B cell (primary cell): ENCODE measurements around the gene KCTD10. TPM values are rescaled to one million over a fixed set of nuclear protein-coding genes. Genes with fewer than 3 reads are reported as not detected.

Experiments
- ATAC-seq: fragments of 200-7000 bp; cut with Tn5 transposase; one replicate; pipeline ENCODE4 v1.10.0; 2021; ENCODE audit warnings: low read depth, mild to moderate bottlenecking, moderate number of reproducible peaks, moderate library complexity
- CTCF ChIA-PET: fragments of 350-600 bp; sonication (Branson Sonifier 250); formaldehyde crosslinking; loops from one replicate; lab custom pipeline; 2021; ENCODE audit warnings: antibody characterized with exemption, inconsistent platforms; lab: Charles Lee
- POLR2A ChIA-PET: fragments of 350-600 bp; sonication (Branson Sonifier 250); formaldehyde crosslinking; loops from one replicate; lab custom pipeline; 2021; ENCODE audit warnings: antibody characterized with exemption; lab: Charles Lee
- DNase-seq: peaks from one replicate; pipeline ENCODE4 v3.0.0; 2013
- H2AFZ ChIP-seq: 2 replicates; pipeline ENCODE4 v1.6.1; 2012; ENCODE audit warnings: mild to moderate bottlenecking, low read depth, low read length; ENCODE audit not compliant: insufficient read depth, poor library complexity, severe bottlenecking
- H3K27ac ChIP-seq, 2 donors: 1 replicate in 1 of 2; 2 replicates in 1 of 2; pipeline ENCODE4 v1.5.1; 2012 to 2013; ENCODE audit warnings: low read length in 2 of 2, mild to moderate bottlenecking in 2 of 2, moderate library complexity in 1 of 2
- H3K27me3 ChIP-seq, 4 experiments: fragments of 200-600 bp in 1 of 4; sonication (generic) in 1 of 4; replicated peaks in 1 of 4; 1 replicate in 2 of 4; 2 replicates in 2 of 4; pipeline versions ENCODE4 v1.6.1 to v1.7.0; 2013 to 2016; ENCODE audit warnings: low read length in 3 of 4, mild to moderate bottlenecking in 2 of 4, mixed read lengths in 1 of 4, moderate library complexity in 1 of 4; ENCODE audit not compliant: insufficient read depth in 4 of 4, control insufficient read depth in 3 of 4; ENCODE audit errors: control extremely low read depth in 1 of 4
- H3K36me3 ChIP-seq, 2 experiments: replicated peaks in 1 of 2; 1 replicate in 1 of 2; 2 replicates in 1 of 2; pipeline versions ENCODE4 v1.6.1 to v1.7.1; 2013; ENCODE audit warnings: low read length in 1 of 2; ENCODE audit not compliant: insufficient read depth in 2 of 2, control insufficient read depth in 1 of 2; ENCODE audit errors: control extremely low read depth in 1 of 2, extremely low read depth in 1 of 2
- H3K4me1 ChIP-seq, 2 donors: fragments of 200-600 bp in 1 of 2; sonication (generic) in 1 of 2; 1 replicate in 1 of 2; 2 replicates in 1 of 2; pipeline versions ENCODE4 v1.5.1 to v1.6.1; 2013 to 2017; ENCODE audit warnings: low read length in 2 of 2; ENCODE audit not compliant: control insufficient read depth in 2 of 2, insufficient read depth in 2 of 2
- H3K4me2 ChIP-seq: replicated peaks from 2 replicates; pipeline ENCODE3; 2012; ENCODE audit warnings: mild to moderate bottlenecking, low read depth, low read length; ENCODE audit not compliant: poor library complexity, severe bottlenecking
- H3K4me3 ChIP-seq, 5 experiments: fragments of 200-600 bp in 1 of 5; sonication (generic) in 1 of 5; 1 replicate in 3 of 5; 2 replicates in 2 of 5; pipeline versions ENCODE4 v1.5.1 to v1.7.0; 2011 to 2016; ENCODE audit warnings: low read length in 4 of 5, mild to moderate bottlenecking in 4 of 5, low read depth in 2 of 5, control low read depth in 1 of 5, moderate library complexity in 1 of 5; ENCODE audit not compliant: insufficient read depth in 1 of 5; ENCODE audit errors: control extremely low read depth in 1 of 5, extremely low read depth in 1 of 5
- H3K79me2 ChIP-seq: fragments of 200-600 bp; sonication (generic); one replicate; pipeline ENCODE4 v1.6.0; 2016; ENCODE audit warnings: low read length; ENCODE audit not compliant: control insufficient read depth, insufficient read depth
- H3K9ac ChIP-seq: fragments of 200-600 bp; sonication (generic); 2 replicates; pipeline ENCODE4 v1.6.1; 2017; ENCODE audit warnings: mild to moderate bottlenecking, low read length, moderate library complexity
- H3K9me3 ChIP-seq, 3 donors: one replicate each; pipeline versions ENCODE4 v1.6.1 to v1.7.1; 2013; ENCODE audit warnings: low read length in 2 of 3; ENCODE audit not compliant: control insufficient read depth in 2 of 3, insufficient read depth in 1 of 3; ENCODE audit errors: control extremely low read depth in 1 of 3
- H4K20me1 ChIP-seq: 2 replicates; pipeline ENCODE4 v1.6.0; 2012; ENCODE audit warnings: mild to moderate bottlenecking, low read length; ENCODE audit not compliant: insufficient read depth, control insufficient read depth, poor library complexity, severe bottlenecking
- H3K27ac Mint-ChIP-seq: one replicate; pipeline ENCODE4 v1.8.0; 2021; ENCODE audit warnings: mixed read lengths
- H3K27me3 Mint-ChIP-seq: one replicate; pipeline ENCODE4 v1.8.0; 2021; ENCODE audit warnings: mixed read lengths
- H3K4me1 Mint-ChIP-seq: one replicate; pipeline ENCODE4 v1.8.0; 2021; ENCODE audit warnings: mixed read lengths
- H3K4me3 Mint-ChIP-seq: one replicate; pipeline ENCODE4 v1.8.0; 2021; ENCODE audit warnings: mixed read lengths
- H3K9me3 Mint-ChIP-seq: one replicate; pipeline ENCODE4 v1.8.0; 2022; ENCODE audit warnings: mixed read lengths; ENCODE audit not compliant: insufficient read depth
- EZH2 ChIP-seq: IDR thresholded peaks from 2 replicates; pipeline ENCODE4 v1.6.1; 2012; ENCODE audit warnings: borderline replicate concordance, low read depth, mild to moderate bottlenecking, moderate library complexity, low read length; ENCODE audit not compliant: insufficient read depth, poor library complexity, severe bottlenecking
- WGBS: methylation state at CpG from one replicate; pipeline ENCODE4 v1.1.5; 2013; ENCODE audit warnings: missing lambda C conversion rate; ENCODE audit not compliant: insufficient coverage; 5-methylcytosine and 5-hydroxymethylcytosine counted together
- intact Hi-C: fragments of 100-400 bp; cut with micrococcal nuclease; formaldehyde crosslinking; loops from one replicate; pipeline ENCODE4 v1.10.0; 2022
- polyA minus RNA-seq: library from RNA; depleted of rRNA, polyadenylated mRNA; stranded (reverse); fragments of >200 nt; gene quantifications from 2 replicates; pipeline ENCODE4 v1.2.3, GENCODE V29; 2012
- polyA plus RNA-seq: library from polyadenylated mRNA; depleted of rRNA; stranded (reverse); fragments of >200 nt; gene quantifications from 2 replicates; pipeline ENCODE4 v1.2.3, GENCODE V29; 2012
- total RNA-seq, 2 donors: library from RNA; stranded (reverse); fragments of 120-200 nt in 1 of 2; gene quantifications; 1 replicate in 1 of 2; 2 replicates in 1 of 2; pipeline versions ENCODE4 v1.2.3 to v1.2.4, GENCODE V29; 2013 to 2022
- TF ChIP-seq, protein P1 (sequence below): fragments of 200-600 bp; IDR thresholded peaks from one replicate; pipeline ENCODE4 v1.8.0; 2022; ENCODE audit warnings: antibody characterized with exemption, mild to moderate bottlenecking

Gene KCTD10, protein sequence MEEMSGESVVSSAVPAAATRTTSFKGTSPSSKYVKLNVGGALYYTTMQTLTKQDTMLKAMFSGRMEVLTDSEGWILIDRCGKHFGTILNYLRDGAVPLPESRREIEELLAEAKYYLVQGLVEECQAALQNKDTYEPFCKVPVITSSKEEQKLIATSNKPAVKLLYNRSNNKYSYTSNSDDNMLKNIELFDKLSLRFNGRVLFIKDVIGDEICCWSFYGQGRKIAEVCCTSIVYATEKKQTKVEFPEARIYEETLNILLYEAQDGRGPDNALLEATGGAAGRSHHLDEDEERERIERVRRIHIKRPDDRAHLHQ
- total RNA-seq: 30.9 and 33.3 TPM in 2 replicates
- 9.6 TPM for total RNA-seq (2013)
- polyA plus RNA-seq: 15.4 and 22.9 TPM in 2 replicates
- polyA minus RNA-seq: 14.3 and 25.6 TPM in 2 replicates

DNA sequence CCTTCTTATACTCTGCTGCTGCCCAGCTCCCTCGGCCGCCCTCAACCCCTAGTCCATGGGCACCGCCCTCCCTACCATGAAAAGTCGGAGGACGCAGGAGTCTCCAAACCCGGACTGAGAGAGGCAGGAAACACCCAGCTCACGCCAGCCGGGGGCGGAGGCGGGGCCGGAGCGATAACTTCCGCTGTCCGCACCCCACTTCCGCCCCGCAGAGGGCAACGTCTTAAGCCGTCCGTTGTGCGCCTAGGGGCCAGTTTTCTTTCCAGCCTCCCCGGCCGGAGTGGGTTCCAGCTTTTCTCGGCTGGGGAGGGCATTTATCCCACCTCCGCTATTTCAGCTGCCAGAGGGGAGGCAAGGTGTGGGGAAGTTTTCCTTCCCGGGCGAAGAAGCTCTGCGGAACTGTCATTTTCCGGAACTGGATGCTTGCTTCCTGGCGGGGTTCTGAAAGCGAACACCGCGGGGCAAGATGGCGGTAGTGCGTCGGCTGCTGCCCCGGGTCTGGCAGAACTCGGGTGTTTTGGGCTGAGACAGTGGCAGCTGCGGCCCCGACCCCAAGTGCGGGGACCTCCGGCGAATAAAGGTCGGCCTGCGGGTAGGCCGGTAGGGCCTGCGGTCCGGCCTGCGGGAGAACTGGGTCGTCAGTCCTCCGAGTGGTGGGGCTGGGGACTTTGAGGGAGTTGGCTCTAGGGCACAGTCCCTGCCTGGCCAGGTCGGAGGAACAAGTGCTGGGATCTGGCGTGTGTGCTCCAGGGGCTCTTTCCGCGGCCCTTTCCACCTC, at the start of gene KCTD10, which contains the start of gene UBE3B:
KCTD10 (minus strand) TSS at position 116 of the 778 bp plus-strand sequence; CDS start at position 78, 38 bp downstream.
UBE3B (plus strand) TSS at position 450 of the 778 bp plus-strand sequence. CDS start 5,918 bp downstream, outside the sequence.
- under 1% methylated on average over 46 of the region's 54 CpGs for WGBS
- no peaks in the 10 kb centered on the region for H3K9me3 Mint-ChIP-seq
- Histone ChIP-seq H3K9me3 (no peaks in the 10 kb centered on the region), H4K20me1 (no peaks in the 10 kb centered on the region), H3K27ac (peak within 1 kb of the TSS; percentile 76 to 93), H3K4me1 (peaks cover 22 to 23% of the 10 kb centered on the region in 2 donors), H3K36me3 (peaks cover 0 to 3% of the 10 kb centered on the region in 2 experiments), H3K4me3 (peak within 1 kb of the TSS; percentile 73 to 99 (median 96)), H3K79me2 (peaks cover 90% of the 10 kb centered on the region), H2AFZ (peak within 1 kb of the TSS; percentile 99), H3K27me3 (no peaks in the 10 kb centered on the region), H3K4me2 (peak within 1 kb of the TSS; percentile 89), H3K9ac (peak within 1 kb of the TSS; percentile 98)
- DNase-seq (peak; percentile 94), ATAC-seq (peak; percentile 94)
- intact Hi-C loops: loop anchor here (1.0 kb wide), 1 partner anchor 96 kb away; the partner anchor contains the start of genes MMAB and MVK
- H3K27me3 Mint-ChIP-seq: no peaks in the 10 kb centered on the region
- ChIA-PET POLR2A (interaction anchor here (0.6 kb wide), 1 partner anchor 801 kb away, joined by 4 read pairs; no protein-coding TSS in a partner anchor), CTCF (no interaction called here)
- TF ChIP-seq, protein P1, sequence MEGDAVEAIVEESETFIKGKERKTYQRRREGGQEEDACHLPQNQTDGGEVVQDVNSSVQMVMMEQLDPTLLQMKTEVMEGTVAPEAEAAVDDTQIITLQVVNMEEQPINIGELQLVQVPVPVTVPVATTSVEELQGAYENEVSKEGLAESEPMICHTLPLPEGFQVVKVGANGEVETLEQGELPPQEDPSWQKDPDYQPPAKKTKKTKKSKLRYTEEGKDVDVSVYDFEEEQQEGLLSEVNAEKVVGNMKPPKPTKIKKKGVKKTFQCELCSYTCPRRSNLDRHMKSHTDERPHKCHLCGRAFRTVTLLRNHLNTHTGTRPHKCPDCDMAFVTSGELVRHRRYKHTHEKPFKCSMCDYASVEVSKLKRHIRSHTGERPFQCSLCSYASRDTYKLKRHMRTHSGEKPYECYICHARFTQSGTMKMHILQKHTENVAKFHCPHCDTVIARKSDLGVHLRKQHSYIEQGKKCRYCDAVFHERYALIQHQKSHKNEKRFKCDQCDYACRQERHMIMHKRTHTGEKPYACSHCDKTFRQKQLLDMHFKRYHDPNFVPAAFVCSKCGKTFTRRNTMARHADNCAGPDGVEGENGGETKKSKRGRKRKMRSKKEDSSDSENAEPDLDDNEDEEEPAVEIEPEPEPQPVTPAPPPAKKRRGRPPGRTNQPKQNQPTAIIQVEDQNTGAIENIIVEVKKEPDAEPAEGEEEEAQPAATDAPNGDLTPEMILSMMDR: no peak
- TF ChIP-seq EZH2: no peak
- peak within 1 kb of the TSS; percentile 99 for H3K4me3 Mint-ChIP-seq
- H3K27ac Mint-ChIP-seq: peak within 1 kb of the TSS; percentile 98
- peaks cover 43% of the 10 kb centered on the region for H3K4me1 Mint-ChIP-seq
